ENCODE results near the gene ATP2B3. TPM values are rescaled to one million over a fixed set of nuclear protein-coding genes. Genes with fewer than 3 reads are reported as not detected.

ATP2B3 gene
- total RNA-seq, 2 donors from 2014 or later = not detected

DNA sequence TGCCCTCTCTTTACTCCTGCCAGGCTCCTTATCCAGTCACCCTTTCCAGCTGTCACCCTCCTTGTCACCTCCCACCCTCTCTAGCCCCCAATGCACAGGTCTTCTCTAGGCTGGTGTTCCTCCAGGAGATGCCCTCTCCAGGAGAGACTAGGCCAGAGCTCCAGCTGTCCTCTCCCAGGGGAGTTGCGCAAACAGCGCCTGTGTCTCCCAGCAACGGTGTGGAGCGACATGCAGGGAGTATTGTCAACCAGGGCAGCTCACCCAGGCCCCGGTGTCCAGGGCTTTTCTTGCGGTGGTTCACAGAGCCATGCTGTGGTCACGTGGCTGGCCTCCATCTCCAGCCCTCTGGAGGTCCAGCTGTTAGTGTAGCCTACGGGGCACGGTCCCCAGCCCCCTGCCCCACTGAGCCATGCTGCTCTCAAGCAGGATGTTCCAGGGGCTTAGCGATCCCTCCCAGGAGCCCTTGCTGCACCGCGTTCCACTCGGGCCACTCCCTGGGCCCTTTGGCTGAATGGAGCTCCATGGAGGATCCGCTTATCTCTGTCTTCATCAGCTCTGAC, 46.7 kb downstream of the ATP2B3 start:
- Histone ChIP-seq H3K27me3 (no peaks in the 10 kb centered on the region), H3K4me1 (no peaks in the 10 kb centered on the region), H3K36me3 (no peaks in the 10 kb centered on the region), H3K27ac (no peak overlapping the region), H3K4me3 (no peak overlapping the region), H3K9me3 (no peaks in the 10 kb centered on the region)
- DNase-seq (ENCODE audit: low spot score) = no peak
- TF ChIP-seq, protein P1, sequence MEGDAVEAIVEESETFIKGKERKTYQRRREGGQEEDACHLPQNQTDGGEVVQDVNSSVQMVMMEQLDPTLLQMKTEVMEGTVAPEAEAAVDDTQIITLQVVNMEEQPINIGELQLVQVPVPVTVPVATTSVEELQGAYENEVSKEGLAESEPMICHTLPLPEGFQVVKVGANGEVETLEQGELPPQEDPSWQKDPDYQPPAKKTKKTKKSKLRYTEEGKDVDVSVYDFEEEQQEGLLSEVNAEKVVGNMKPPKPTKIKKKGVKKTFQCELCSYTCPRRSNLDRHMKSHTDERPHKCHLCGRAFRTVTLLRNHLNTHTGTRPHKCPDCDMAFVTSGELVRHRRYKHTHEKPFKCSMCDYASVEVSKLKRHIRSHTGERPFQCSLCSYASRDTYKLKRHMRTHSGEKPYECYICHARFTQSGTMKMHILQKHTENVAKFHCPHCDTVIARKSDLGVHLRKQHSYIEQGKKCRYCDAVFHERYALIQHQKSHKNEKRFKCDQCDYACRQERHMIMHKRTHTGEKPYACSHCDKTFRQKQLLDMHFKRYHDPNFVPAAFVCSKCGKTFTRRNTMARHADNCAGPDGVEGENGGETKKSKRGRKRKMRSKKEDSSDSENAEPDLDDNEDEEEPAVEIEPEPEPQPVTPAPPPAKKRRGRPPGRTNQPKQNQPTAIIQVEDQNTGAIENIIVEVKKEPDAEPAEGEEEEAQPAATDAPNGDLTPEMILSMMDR (IDR thresholded peaks at IDR 0.05) = no peak

DNA sequence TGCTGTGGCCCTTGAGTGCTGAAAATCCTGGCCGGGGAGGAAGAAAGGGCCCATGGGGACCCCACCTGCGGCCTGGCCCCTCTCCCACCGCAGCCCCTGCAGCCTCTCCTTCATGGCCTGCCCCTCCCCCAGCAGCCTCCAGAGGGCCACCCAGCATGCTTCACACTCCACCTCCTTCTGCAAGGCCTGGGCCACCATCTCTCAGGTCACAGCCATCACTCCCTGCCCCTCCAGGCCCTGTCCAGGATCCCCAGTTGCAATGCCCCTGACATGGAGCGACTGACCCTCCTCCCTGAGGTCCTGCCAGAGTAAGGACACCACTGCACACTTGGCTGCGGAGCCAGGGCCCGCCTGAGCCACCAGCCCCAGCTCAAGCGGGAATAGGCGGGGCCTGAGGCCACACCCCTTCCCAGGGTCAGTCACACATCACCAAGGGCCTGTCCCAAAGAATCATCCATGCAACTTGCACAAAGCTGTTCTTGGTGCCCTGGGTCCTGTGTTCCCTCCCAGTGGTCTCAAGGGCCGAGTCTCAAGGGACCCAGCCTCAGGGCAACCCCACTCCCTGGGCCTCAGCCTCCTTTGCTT, 48.6 kb downstream of the ATP2B3 start:
- no peak overlapping the region for H3K27ac ChIP-seq
- no peaks in the 10 kb centered on the region for H3K27me3 ChIP-seq
- H3K4me3 ChIP-seq = no peak overlapping the region
- no peak for DNase-seq (ENCODE audit: low spot score)
- H3K9me3 ChIP-seq = no peaks in the 10 kb centered on the region
- no peaks in the 10 kb centered on the region for H3K36me3 ChIP-seq
- no peaks in the 10 kb centered on the region for H3K4me1 ChIP-seq
- TF ChIP-seq, protein P1 (IDR thresholded peaks at IDR 0.05) = no peak

GRCh38 chrX:153568451-153569011, 51.1 kb downstream of the ATP2B3 start:
- TF ChIP-seq, protein P1 (IDR thresholded peaks at IDR 0.05) = no peak
- Histone ChIP-seq H3K27me3 (no peaks in the 10 kb centered on the region), H3K4me3 (no peak overlapping the region), H3K4me1 (no peaks in the 10 kb centered on the region), H3K36me3 (no peaks in the 10 kb centered on the region), H3K27ac (no peak overlapping the region), H3K9me3 (no peaks in the 10 kb centered on the region)
- DNase-seq (ENCODE audit: low spot score) = no peak

DNA sequence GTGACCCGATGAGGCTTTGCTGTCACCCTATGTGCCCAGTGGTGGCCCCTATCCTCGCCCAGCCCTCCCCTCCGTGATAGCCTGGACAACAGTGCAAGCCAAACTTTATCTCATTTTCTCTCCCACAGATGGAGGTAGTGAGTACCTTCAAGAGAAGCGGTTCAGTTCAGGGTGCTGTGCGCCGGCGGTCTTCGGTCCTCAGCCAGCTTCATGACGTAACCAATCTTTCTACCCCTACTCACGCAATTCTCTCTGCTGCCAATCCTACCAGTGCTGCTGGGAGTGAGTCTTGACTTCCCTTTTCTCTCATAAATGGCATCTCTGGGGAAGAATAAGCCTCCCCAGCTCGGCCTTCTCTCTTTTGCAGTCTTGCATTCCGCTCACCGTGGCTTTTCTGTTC, 52.0 kb downstream of the ATP2B3 start:
- TF ChIP-seq, protein P1 (IDR thresholded peaks at IDR 0.05) = no peak
- H3K27ac ChIP-seq = no peak overlapping the region
- no peaks in the 10 kb centered on the region for H3K36me3 ChIP-seq
- H3K27me3 ChIP-seq = no peaks in the 10 kb centered on the region
- DNase-seq (ENCODE audit: low spot score) = no peak
- H3K9me3 ChIP-seq = no peaks in the 10 kb centered on the region
- no peak overlapping the region for H3K4me3 ChIP-seq
- no peaks in the 10 kb centered on the region for H3K4me1 ChIP-seq

GRCh38 chrX:153571534-153571908, 54.1 kb downstream of the ATP2B3 start:
- no peaks in the 10 kb centered on the region for H3K27me3 ChIP-seq
- no peak for DNase-seq (ENCODE audit: low spot score)
- H3K27ac ChIP-seq = no peak overlapping the region
- H3K4me3 ChIP-seq = no peak overlapping the region
- no peaks in the 10 kb centered on the region for H3K36me3 ChIP-seq
- H3K9me3 ChIP-seq = no peaks in the 10 kb centered on the region
- TF ChIP-seq, protein P1 (IDR thresholded peaks at IDR 0.05) = no peak
- no peaks in the 10 kb centered on the region for H3K4me1 ChIP-seq
